ENCODE data around the gene HIGD1A. TPM values are rescaled to one million over a fixed set of nuclear protein-coding genes. Genes with fewer than 3 reads are reported as not detected.

Gene HIGD1A
- total and polyA plus RNA-seq, 2 of the 4 experiments (the other 2 are of a cell fraction): 86.6 to 137 TPM

GRCh38 chr3:42805141-42805821 is 991 bp upstream of the HIGD1A start:
- Histone ChIP-seq H3K4me3 (ENCODE audit: insufficient read depth, low read depth, low read length) (peak overlapping the region; percentile 83; the same call in 1 of the 2 replicates), H3K9me3 (ENCODE audit: control insufficient read depth, insufficient read depth, low read length) (no peaks in the 10 kb centered on the region), H4K8ac (ENCODE audit: low read depth in 2 of 2, low read length in 2 of 2) (peak overlapping the region in 1 of 2 experiments; percentile 79; a peak in 1 of 4 replicates), H2BK15ac (ENCODE audit: low read depth, low read length) (no peak overlapping the region), H2AK5ac (ENCODE audit: low read depth, low read length) (no peak overlapping the region), H3K79me1 (ENCODE audit: low read depth in 1 of 2, low read length in 2 of 2) (peaks cover 13 to 28% of the 10 kb centered on the region in 2 experiments), H3K4me1 (ENCODE audit: control insufficient read depth, insufficient read depth, low read length) (peaks cover 3% of the 10 kb centered on the region; the same call in 1 of the 2 replicates), H4K20me1 (ENCODE audit: insufficient read depth, low read length) (peaks cover 17% of the 10 kb centered on the region), H4K5ac (ENCODE audit: low read depth, low read length) (no peak overlapping the region), H3K9me1 (ENCODE audit: insufficient read depth, low read length) (peaks cover 3% of the 10 kb centered on the region), H3K27me3 (ENCODE audit: control insufficient read depth, insufficient read depth, low read length) (peaks cover 2% of the 10 kb centered on the region; the same call in 1 of the 2 replicates), H3K23ac (ENCODE audit: low read depth, low read length) (no peak overlapping the region), H3K9ac (ENCODE audit: low read depth, low read length) (no peak overlapping the region), H2BK120ac (ENCODE audit: low read depth, low read length) (no peak overlapping the region), H3K18ac (ENCODE audit: low read depth, low read length) (no peak overlapping the region), H2AK9ac (replicated peaks; ENCODE audit: low read depth, low read length, poor library complexity) (no peak overlapping the region), H2BK20ac (ENCODE audit: low read depth, low read length) (no peak overlapping the region), H3K4ac (ENCODE audit: low read depth, low read length) (no peak overlapping the region), H3K27ac (ENCODE audit: insufficient read depth, low read length) (no peak overlapping the region), H3K36me3 (ENCODE audit: control insufficient read depth, insufficient read depth, low read length) (no peaks in the 10 kb centered on the region), H2BK5ac (ENCODE audit: low read depth, low read length, poor library complexity, severe bottlenecking) (no peak overlapping the region), H3K4me2 (ENCODE audit: low read depth, low read length) (peak overlapping the region; percentile 96), H3K14ac (replicated peaks; ENCODE audit: low read depth, low read length) (no peak overlapping the region), H2AFZ (replicated peaks; ENCODE audit: low read length, poor library complexity) (peak overlapping the region; percentile 75), H4K91ac (ENCODE audit: insufficient read depth, low read depth, low read length) (no peak overlapping the region), H3K56ac (ENCODE audit: extremely low read depth, insufficient read depth, low read length) (no peak overlapping the region)
- DNase-seq: no peak
- dilution Hi-C loops (cut with HindIII; ENCODE audit: low sequenced_read_pairs, unreplicated experiment) (no loop called here), in situ Hi-C loops (cut with MboI; ENCODE audit: low sequenced_read_pairs) (no loop called here), intact Hi-C loops (cut with micrococcal nuclease) (no loop called here)
- WGBS, 2 experiments (ENCODE audit: extremely low coverage in 2 of 2, insufficient read length in 1 of 2): no CpG with 5 or more reads among the region's 23 CpGs
- ChIA-PET CTCF (interaction anchor here (1.2 kb wide), 1 partner anchor 26 kb away, joined by 3 read pairs; no protein-coding TSS in a partner anchor), POLR2A (ENCODE audit: unreplicated experiment) (interaction anchor here (0.5 kb wide), 1 partner anchor 16 kb away, joined by 4 read pairs; no protein-coding TSS in a partner anchor)
- TF ChIP-seq MAFK (IDR thresholded peaks at IDR 0.05; ENCODE audit: low read depth, low read length): no peak
- no peak for TF ChIP-seq RAD21 (IDR thresholded peaks at IDR 0.05; ENCODE audit: low read length)
- no peak for TF ChIP-seq CHD1 (IDR thresholded peaks at IDR 0.05; ENCODE audit: low read depth, low read length)
- no peak for TF ChIP-seq NFE2L2 (IDR thresholded peaks at IDR 0.05; ENCODE audit: low read depth, low read length)
- no peak for TF ChIP-seq CEBPB (IDR thresholded peaks at IDR 0.05; ENCODE audit: low read depth, low read length)
- TF ChIP-seq CTCF (conservative IDR thresholded peaks at IDR 0.05; ENCODE audit: low read depth, low read length): no peak
- no peak for TF ChIP-seq POLR2A (IDR thresholded peaks at IDR 0.05; ENCODE audit: low read depth, low read length)
- TF ChIP-seq, protein P1, sequence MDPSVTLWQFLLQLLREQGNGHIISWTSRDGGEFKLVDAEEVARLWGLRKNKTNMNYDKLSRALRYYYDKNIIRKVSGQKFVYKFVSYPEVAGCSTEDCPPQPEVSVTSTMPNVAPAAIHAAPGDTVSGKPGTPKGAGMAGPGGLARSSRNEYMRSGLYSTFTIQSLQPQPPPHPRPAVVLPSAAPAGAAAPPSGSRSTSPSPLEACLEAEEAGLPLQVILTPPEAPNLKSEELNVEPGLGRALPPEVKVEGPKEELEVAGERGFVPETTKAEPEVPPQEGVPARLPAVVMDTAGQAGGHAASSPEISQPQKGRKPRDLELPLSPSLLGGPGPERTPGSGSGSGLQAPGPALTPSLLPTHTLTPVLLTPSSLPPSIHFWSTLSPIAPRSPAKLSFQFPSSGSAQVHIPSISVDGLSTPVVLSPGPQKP (IDR thresholded peaks at IDR 0.05; ENCODE audit: borderline replicate concordance, low read depth, low read length): no peak
- TF ChIP-seq RFX5 (IDR thresholded peaks at IDR 0.05; ENCODE audit: low read depth, low read length): no peak
- TF ChIP-seq MXI1 (IDR thresholded peaks at IDR 0.05; ENCODE audit: borderline replicate concordance, low read depth, low read length): no peak
- TF ChIP-seq FOS (IDR thresholded peaks at IDR 0.05; ENCODE audit: low read depth, low read length): no peak
- no peak for TF ChIP-seq MAZ (IDR thresholded peaks at IDR 0.05; ENCODE audit: borderline replicate concordance, low read depth, low read length)
- no peak for ATAC-seq (ENCODE audit: low read depth)
- no TSS peak for BruUV-seq (replicated peaks)

Data from IMR-90 (cell line).